Spleen (tissue), 11 donors: ENCODE data around the gene SLC9C1. TPM values are rescaled to one million over a fixed set of nuclear protein-coding genes. Genes with fewer than 3 reads are reported as not detected.

Experiments used
- DNase-seq: peaks from one replicate; pipeline ENCODE4 v3.0.0-alpha.2; 2020
- H3K27ac ChIP-seq, 8 donors: fragments of 200-600 bp; sonication (generic) in 7 of 8; 1 replicate in 4 of 8; 2 replicates in 4 of 8; pipeline versions ENCODE4 v1.5.0 to v1.8.0; 2016 to 2021; ENCODE audit warnings: inconsistent platforms in 4 of 8, mild to moderate bottlenecking in 4 of 8, moderate library complexity in 1 of 8
- H3K27me3 ChIP-seq, 7 donors: fragments of 200-600 bp; sonication (generic) in 6 of 7; replicated peaks in 1 of 7; 1 replicate in 4 of 7; 2 replicates in 3 of 7; pipeline versions ENCODE4 v1.5.0 to v1.8.0; 2016 to 2021; ENCODE audit warnings: inconsistent platforms in 3 of 7, mild to moderate bottlenecking in 1 of 7
- H3K36me3 ChIP-seq, 6 donors: fragments of 200-600 bp; sonication (generic) in 5 of 6; 1 replicate in 4 of 6; 2 replicates in 2 of 6; pipeline versions ENCODE4 v1.5.0 to v1.8.0; 2016 to 2021; ENCODE audit warnings: inconsistent platforms in 2 of 6
- H3K4me1 ChIP-seq, 6 donors: fragments of 200-600 bp; sonication (generic) in 5 of 6; 1 replicate in 3 of 6; 2 replicates in 3 of 6; pipeline versions ENCODE4 v1.5.0 to v1.8.0; 2016 to 2021; ENCODE audit warnings: inconsistent platforms in 3 of 6
- H3K4me3 ChIP-seq, 8 donors: fragments of 200-600 bp; sonication (generic) in 7 of 8; 1 replicate in 4 of 8; 2 replicates in 4 of 8; pipeline versions ENCODE4 v1.5.0 to v1.8.0; 2016 to 2021; ENCODE audit warnings: inconsistent platforms in 4 of 8, mild to moderate bottlenecking in 4 of 8, moderate library complexity in 2 of 8
- H3K9me3 ChIP-seq, 8 donors: fragments of 200-600 bp; sonication (generic) in 7 of 8; 1 replicate in 4 of 8; 2 replicates in 4 of 8; pipeline versions ENCODE4 v1.5.0 to v1.8.0; 2016 to 2021; ENCODE audit warnings: inconsistent platforms in 4 of 8
- CTCF ChIP-seq, 11 experiments: fragments of 200-600 bp in 7 of 11; fragments of 450-650 bp in 4 of 11; sonication (generic) in 4 of 11; IDR thresholded peaks in 8 of 11; conservative IDR thresholded peaks in 3 of 11; 1 replicate in 7 of 11; 2 replicates in 4 of 11; pipeline versions ENCODE4 v1.4.0 to v1.8.0; 2016 to 2021; ENCODE audit warnings: antibody characterized with exemption in 11 of 11, inconsistent platforms in 4 of 11, mild to moderate bottlenecking in 1 of 11
- POLR2A ChIP-seq, 3 donors: fragments of 450-650 bp; IDR thresholded peaks; one replicate each; pipeline ENCODE4 v1.5.1; 2017; ENCODE audit warnings: antibody characterized with exemption in 3 of 3, mild to moderate bottlenecking in 1 of 3
- POLR2AphosphoS5 ChIP-seq, 3 donors: sonication (generic); formaldehyde crosslinking; IDR thresholded peaks; one replicate each; pipeline ENCODE4 v1.5.1; 2017; ENCODE audit warnings: antibody characterized with exemption in 3 of 3
- WGBS, 5 donors: extraction: QIAGEN DNeasy Blood & Tissue Kit in 3 of 5; methylation state at CpG; one replicate each; pipeline versions ENCODE4 v1.1.5 to v1.1.7; 2013 to 2018; 5-methylcytosine and 5-hydroxymethylcytosine counted together
- intact Hi-C: fragments of 100-400 bp; cut with DNase I; formaldehyde crosslinking; loops from one replicate; pipeline ENCODE4 v1.15.0; 2023; ENCODE audit warnings: low total_unique reads
- polyA plus RNA-seq, 3 donors: library from polyadenylated mRNA; stranded (reverse); fragments of 200-250 nt; gene quantifications; one replicate each; pipeline ENCODE4 v1.2.1, GENCODE V29; 2013
- total RNA-seq, 7 donors: library from RNA; depleted of rRNA in 3 of 7; stranded (reverse); fragments of >200 nt in 3 of 7; fragmentation: NEBNext Ultra II Directional in 4 of 7; extraction: Animal tissue kit (Norgen Biotek cat#: 25700) in 4 of 7; gene quantifications; one replicate each; pipeline versions ENCODE4 v1.1.0 to v1.2.1, GENCODE V29; 2016 to 2021
- donor health status: healthy with polysubstance abuse.
- donor health status: DM: no; HTN: no; CAD: no; lungs with moderate emphysema.
- donor health status: DM: no; HTN: no; CAD: no.
- donor health status: Bipolar disorder and iron deficiency.
- donor health status: healthy.
- donor health status: DM: no; HTN: no; CAD: no.
- donor health status: DM: yes; HTN: yes; CAD: no.

The SLC9C1 gene
- total and polyA plus RNA-seq, 10 donors, result 0.05 to 0.18 TPM; not detected in 8

GRCh38 chr3:112260563-112260962 lies 33.5 kb downstream of the SLC9C1 start:
- no peak overlapping the region for H3K27ac ChIP-seq
- peaks cover 0 to 4% (median 0%) of the 10 kb centered on the region in 8 donors for H3K9me3 ChIP-seq
- no peaks in the 10 kb centered on the region for H3K36me3 ChIP-seq
- DNase-seq, result no peak
- no peak overlapping the region for H3K4me3 ChIP-seq
- 81 to 91% (median 83%) methylated on average over 1 of the region's 1 CpG for whole genome bisulfite sequencing, 5 donors
- no peaks in the 10 kb centered on the region for H3K27me3 ChIP-seq
- H3K4me1 ChIP-seq, result no peaks in the 10 kb centered on the region
- intact Hi-C loops, result no loop called here
- TF ChIP-seq CTCF (IDR thresholded peaks at IDR 0.05 in 8 of 11, conservative IDR thresholded peaks at IDR 0.05 in 3 of 11) (no peak), POLR2AphosphoS5 (IDR thresholded peaks at IDR 0.05) (no peak), POLR2A (IDR thresholded peaks at IDR 0.05) (no peak)

- Histone ChIP-seq H3K4me1 (no peaks in the 10 kb centered on the region), H3K36me3 (no peaks in the 10 kb centered on the region), H3K9me3 (peaks cover 0 to 26% (median 17%) of the 10 kb centered on the region in 8 donors), H3K4me3 (no peak overlapping the region), H3K27ac (no peak overlapping the region), H3K27me3 (peaks cover 0 to 7% (median 0%) of the 10 kb centered on the region in 7 donors)
- 90 to 97% (median 93%) methylated on average over 2 of the region's 2 CpGs for WGBS, 5 donors
- no peak for DNase-seq
- intact Hi-C loops, result no loop called here
- TF ChIP-seq POLR2A (IDR thresholded peaks at IDR 0.05) (no peak), CTCF (IDR thresholded peaks at IDR 0.05 in 8 of 11, conservative IDR thresholded peaks at IDR 0.05 in 3 of 11) (no peak)
These were observed 40.6 kb downstream of the SLC9C1 start for GRCh38 chr3:112253301-112253971.

GRCh38 chr3:112247900-112248299 lies 46.1 kb downstream of the SLC9C1 start:
- Histone ChIP-seq H3K4me1 (peaks cover 0 to 9% (median 5%) of the 10 kb centered on the region in 6 donors), H3K4me3 (no peak overlapping the region), H3K27me3 (peaks cover 0 to 7% (median 0%) of the 10 kb centered on the region in 7 donors), H3K27ac (no peak overlapping the region), H3K9me3 (peaks cover 0 to under 1% (median 0%) of the 10 kb centered on the region in 8 donors), H3K36me3 (no peaks in the 10 kb centered on the region)
- TF ChIP-seq POLR2AphosphoS5 (IDR thresholded peaks at IDR 0.05) (no peak), POLR2A (IDR thresholded peaks at IDR 0.05) (no peak), CTCF (IDR thresholded peaks at IDR 0.05 in 8 of 11, conservative IDR thresholded peaks at IDR 0.05 in 3 of 11) (no peak)
- WGBS, 5 donors, result 64 to 74% (median 67%) methylated on average over 4 of the region's 4 CpGs
- no peak for DNase-seq
- intact Hi-C loops, result no loop called here

GRCh38 chr3:112247350-112247749 lies 46.7 kb downstream of the SLC9C1 start:
- H3K27me3 ChIP-seq, result peaks cover 0 to 7% (median 0%) of the 10 kb centered on the region in 7 donors
- no peak overlapping the region for H3K27ac ChIP-seq
- 16 to 61% (median 53%) methylated on average over 2 of the region's 2 CpGs for WGBS, 5 donors
- intact Hi-C loops, result no loop called here
- no peak for TF ChIP-seq POLR2AphosphoS5 (IDR thresholded peaks at IDR 0.05)
- no peak for TF ChIP-seq POLR2A (IDR thresholded peaks at IDR 0.05)
- TF ChIP-seq CTCF (IDR thresholded peaks at IDR 0.05 in 8 of 11, conservative IDR thresholded peaks at IDR 0.05 in 3 of 11), result no peak
- H3K4me1 ChIP-seq, result peaks cover 0 to 9% (median 5%) of the 10 kb centered on the region in 6 donors
- H3K4me3 ChIP-seq, result no peak overlapping the region
- H3K9me3 ChIP-seq, result no peaks in the 10 kb centered on the region
- no peak for DNase-seq
- H3K36me3 ChIP-seq, result no peaks in the 10 kb centered on the region
